RWPE2 (cell line): ENCODE results near the gene HOXA4.

ENCODE experiments used
- ATAC-seq: fragments of 200-7000 bp; cut with Tn5 transposase; 3 replicates; pipeline ENCODE4 v1.9.1; 2021; ENCODE audit warnings: low read depth
- DNase-seq: peaks from one replicate; pipeline ENCODE4 v3.0.0-alpha.2; 2020; ENCODE audit warnings: low spot score
- H3K27ac ChIP-seq: fragments of 450-650 bp; 2 replicates; pipeline ENCODE4 v1.5.1; 2017; ENCODE audit warnings: mild to moderate bottlenecking; ENCODE audit not compliant: poor library complexity, severe bottlenecking
- H3K27me3 ChIP-seq: fragments of 250-450 bp; sonication (Bioruptor Pico); 2 replicates; pipeline ENCODE4 v1.5.1; 2021; ENCODE audit warnings: mild to moderate bottlenecking, moderate library complexity; ENCODE audit not compliant: insufficient read depth, poor library complexity, severe bottlenecking
- H3K36me3 ChIP-seq: fragments of 250-450 bp; sonication (Bioruptor Pico); 2 replicates; pipeline ENCODE4 v1.5.1; 2020; ENCODE audit warnings: low read depth, mild to moderate bottlenecking, moderate library complexity
- H3K4me1 ChIP-seq: fragments of 250-450 bp; sonication (Bioruptor Pico); 2 replicates; pipeline ENCODE4 v1.5.1; 2021; ENCODE audit warnings: mild to moderate bottlenecking, moderate library complexity; ENCODE audit not compliant: insufficient read depth, poor library complexity, severe bottlenecking
- H3K4me3 ChIP-seq: fragments of 250-450 bp; sonication (Bioruptor Pico); 2 replicates; pipeline ENCODE4 v1.5.1; 2021; ENCODE audit warnings: mild to moderate bottlenecking, moderate library complexity; ENCODE audit not compliant: severe bottlenecking
- H3K9me3 ChIP-seq: fragments of 250-450 bp; sonication (Bioruptor Pico); 2 replicates; pipeline ENCODE4 v1.5.1; 2021; ENCODE audit warnings: mild to moderate bottlenecking, moderate library complexity; ENCODE audit not compliant: severe bottlenecking
- TF ChIP-seq, protein P1 (sequence below): fragments of 450-650 bp; IDR thresholded peaks from one replicate; pipeline ENCODE4 v1.5.1; 2017; ENCODE audit warnings: mild to moderate bottlenecking, moderate library complexity; ENCODE audit not compliant: poor library complexity, severe bottlenecking

The HOXA4 gene

DNA sequence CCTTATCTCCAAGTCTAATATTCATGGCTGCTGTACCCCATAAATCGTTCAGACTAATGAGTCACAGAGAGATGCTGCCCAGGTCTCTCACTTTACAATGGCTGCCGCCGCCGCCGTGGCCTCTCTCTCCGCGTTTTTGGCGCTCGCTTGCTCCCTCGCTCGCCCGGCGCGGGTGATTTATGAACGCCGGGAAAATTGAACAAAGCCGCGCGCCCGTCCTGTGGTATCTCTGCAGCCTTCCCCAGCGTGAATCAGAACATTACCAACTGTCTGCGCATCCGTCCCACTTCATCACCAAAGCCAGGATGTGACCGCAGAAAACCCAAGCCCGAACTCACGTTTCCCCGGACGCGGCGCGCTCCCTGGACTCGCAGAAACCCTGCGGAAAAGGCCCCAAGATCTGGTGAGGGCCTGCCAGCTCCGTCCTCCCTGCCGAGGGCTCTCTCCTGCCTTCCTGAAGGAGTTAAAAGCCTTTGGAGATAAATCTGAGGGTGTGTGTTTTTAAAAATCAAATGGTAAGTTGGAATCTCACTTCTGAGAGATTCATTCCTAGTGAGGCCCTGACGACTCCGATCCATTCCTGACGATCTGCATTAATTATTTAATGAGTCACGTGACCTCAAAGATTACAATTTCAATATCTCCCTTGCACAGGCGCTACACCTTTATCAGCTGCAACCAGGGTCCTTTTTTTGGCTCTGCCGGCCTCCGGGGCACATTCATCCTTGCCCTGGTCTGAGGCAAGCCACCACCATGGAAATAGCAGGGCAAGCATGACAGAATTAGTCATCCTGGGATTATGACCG is 6.3 kb downstream of the HOXA4 start:
- ATAC-seq: no peak
- H3K27ac ChIP-seq: no peak overlapping the region
- no peak overlapping the region for H3K4me3 ChIP-seq
- no peaks in the 10 kb centered on the region for H3K36me3 ChIP-seq
- no peaks in the 10 kb centered on the region for H3K9me3 ChIP-seq
- H3K4me1 ChIP-seq: no peaks in the 10 kb centered on the region
- DNase-seq: peak; percentile 51
- TF ChIP-seq, protein P1, sequence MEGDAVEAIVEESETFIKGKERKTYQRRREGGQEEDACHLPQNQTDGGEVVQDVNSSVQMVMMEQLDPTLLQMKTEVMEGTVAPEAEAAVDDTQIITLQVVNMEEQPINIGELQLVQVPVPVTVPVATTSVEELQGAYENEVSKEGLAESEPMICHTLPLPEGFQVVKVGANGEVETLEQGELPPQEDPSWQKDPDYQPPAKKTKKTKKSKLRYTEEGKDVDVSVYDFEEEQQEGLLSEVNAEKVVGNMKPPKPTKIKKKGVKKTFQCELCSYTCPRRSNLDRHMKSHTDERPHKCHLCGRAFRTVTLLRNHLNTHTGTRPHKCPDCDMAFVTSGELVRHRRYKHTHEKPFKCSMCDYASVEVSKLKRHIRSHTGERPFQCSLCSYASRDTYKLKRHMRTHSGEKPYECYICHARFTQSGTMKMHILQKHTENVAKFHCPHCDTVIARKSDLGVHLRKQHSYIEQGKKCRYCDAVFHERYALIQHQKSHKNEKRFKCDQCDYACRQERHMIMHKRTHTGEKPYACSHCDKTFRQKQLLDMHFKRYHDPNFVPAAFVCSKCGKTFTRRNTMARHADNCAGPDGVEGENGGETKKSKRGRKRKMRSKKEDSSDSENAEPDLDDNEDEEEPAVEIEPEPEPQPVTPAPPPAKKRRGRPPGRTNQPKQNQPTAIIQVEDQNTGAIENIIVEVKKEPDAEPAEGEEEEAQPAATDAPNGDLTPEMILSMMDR: no peak
- no peaks in the 10 kb centered on the region for H3K27me3 ChIP-seq

DNA sequence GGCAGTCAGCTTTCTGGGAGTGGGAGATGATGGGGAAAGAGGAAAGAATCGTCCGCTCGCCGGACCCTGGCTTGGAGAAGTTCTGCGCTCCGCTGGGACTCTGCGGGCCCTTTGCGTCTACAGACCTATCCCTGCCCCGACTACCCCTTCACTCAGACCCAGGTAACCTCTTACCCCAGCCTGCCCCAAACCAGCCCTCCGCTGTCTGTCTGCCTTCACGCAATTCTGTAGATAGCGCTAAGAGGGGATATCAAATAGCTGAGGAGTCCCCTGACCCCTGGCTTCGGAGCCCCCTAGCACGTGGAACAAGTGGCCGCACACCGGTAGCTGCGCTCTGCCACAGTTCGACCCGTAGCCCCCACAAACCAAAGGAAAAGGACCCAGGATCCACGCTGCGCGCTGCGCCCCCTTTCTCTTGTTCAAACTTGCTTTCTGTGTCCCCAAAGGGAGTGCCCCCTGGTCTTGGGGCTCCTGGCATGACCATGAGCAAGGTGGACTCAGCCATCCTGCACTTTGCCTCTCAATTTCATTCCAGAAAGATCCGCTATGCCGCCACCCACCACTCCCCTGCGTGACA is 7.0 kb downstream of the HOXA4 start:
- no peaks in the 10 kb centered on the region for H3K27me3 ChIP-seq
- TF ChIP-seq, protein P1: no peak
- no peaks in the 10 kb centered on the region for H3K9me3 ChIP-seq
- H3K27ac ChIP-seq: no peak overlapping the region
- ATAC-seq (no peak), DNase-seq (peak; percentile 45)
- H3K36me3 ChIP-seq: no peaks in the 10 kb centered on the region
- H3K4me3 ChIP-seq: no peak overlapping the region
- no peaks in the 10 kb centered on the region for H3K4me1 ChIP-seq

DNA sequence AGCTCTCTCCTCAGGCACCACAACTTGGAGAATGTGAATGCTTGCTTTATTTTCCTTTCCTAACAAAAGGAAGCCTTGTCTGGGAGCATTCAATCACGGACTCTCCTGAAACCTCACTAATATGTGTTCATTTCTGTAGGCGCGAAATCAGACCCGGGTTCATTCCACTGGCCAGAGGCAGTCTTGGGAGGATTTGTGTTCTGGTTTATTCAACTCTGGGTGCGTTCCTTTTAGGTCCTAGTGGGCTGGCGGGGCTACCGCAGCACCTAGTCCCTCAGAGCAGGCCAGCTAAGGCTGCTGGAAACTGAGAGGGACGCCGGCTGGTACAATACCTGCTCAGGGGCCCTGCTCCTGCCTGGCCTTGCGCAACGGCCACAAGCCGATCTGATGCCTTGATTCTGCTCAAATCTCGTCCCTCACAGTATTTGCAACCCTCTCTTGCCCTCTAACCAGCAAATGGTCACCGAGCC is 7.5 kb downstream of the HOXA4 start:
- no peaks in the 10 kb centered on the region for H3K9me3 ChIP-seq
- H3K36me3 ChIP-seq: no peaks in the 10 kb centered on the region
- no peak overlapping the region for H3K27ac ChIP-seq
- TF ChIP-seq, protein P1: no peak
- H3K4me3 ChIP-seq: no peak overlapping the region
- DNase-seq (peak; percentile 47), ATAC-seq (no peak)
- H3K27me3 ChIP-seq: no peaks in the 10 kb centered on the region
- H3K4me1 ChIP-seq: no peaks in the 10 kb centered on the region

DNA sequence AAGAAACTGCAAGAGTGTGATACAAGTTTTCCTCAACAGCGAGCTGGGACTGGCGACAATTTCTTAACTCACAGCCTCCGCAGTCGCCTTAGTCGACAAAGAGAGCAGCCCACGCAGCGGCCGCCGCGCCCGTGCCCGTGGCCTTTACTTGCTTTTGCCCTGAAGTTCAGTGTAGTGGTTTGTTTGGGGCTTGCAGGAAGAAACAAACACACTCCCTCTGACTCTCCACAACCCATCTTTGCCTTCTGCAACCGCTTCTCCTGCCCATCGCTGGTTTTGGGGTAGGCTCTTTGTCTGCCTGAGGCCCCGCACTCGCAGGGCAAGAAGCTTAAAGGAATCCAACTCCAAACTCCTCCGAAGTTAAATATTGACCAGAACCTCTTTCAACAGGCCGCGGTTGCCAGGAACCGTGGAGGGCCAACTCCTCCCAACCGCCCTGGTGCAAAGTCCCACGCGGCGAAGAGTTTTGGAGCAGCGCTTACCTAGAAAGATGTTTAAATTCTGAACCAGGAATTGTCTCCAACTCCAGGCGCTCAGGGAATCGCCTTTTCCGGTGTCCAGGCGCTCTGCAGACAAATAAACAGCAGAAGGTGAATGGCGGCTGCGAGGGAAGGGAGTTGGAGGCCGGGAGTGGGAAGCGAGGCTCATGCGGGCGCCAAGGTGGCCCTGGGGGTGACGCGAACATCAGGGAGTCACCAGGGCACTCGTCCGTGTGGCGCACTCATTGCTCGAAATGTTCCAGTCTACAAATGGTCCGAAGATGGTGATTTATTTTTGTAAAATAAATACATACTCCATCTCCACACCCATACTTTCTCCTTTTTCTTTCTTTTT is 8.3 kb downstream of the HOXA4 start:
- Histone ChIP-seq H3K9me3 (no peaks in the 10 kb centered on the region), H3K4me1 (no peaks in the 10 kb centered on the region), H3K27me3 (no peaks in the 10 kb centered on the region), H3K27ac (no peak overlapping the region), H3K4me3 (no peak overlapping the region), H3K36me3 (no peaks in the 10 kb centered on the region)
- ATAC-seq (no peak), DNase-seq (peak; percentile 33)
- TF ChIP-seq, protein P1: no peak
